ENCODE measurements around the gene LRRN2.
"Not testable (repeated sequence)": the region's sequence is repeated elsewhere in the genome, so short reads cannot be mapped to it uniquely, and the experiment has no call there.

LRRN2 gene

GRCh38 chr1:204685236-204686006, at the start of gene LRRN2:
LRRN2 (minus strand) TSS chr1:204685738; CDS start chr1:204619992, 65,746 bp downstream.
- peak in 2 of 3 donors; percentile 17 to 41 for DNase-seq

- DNase-seq: no peak
Observed at GRCh38 chr1:204735042-204735441, 49.5 kb upstream of the LRRN2 start.

GRCh38 chr1:204733869-204734596, 48.5 kb upstream of the LRRN2 start:
- no peak for DNase-seq

GRCh38 chr1:204733289-204733688, 47.8 kb upstream of the LRRN2 start:
- no peak for DNase-seq

- DNase-seq: no peak
Observed at GRCh38 chr1:204731985-204732575, 46.5 kb upstream of the LRRN2 start.

- DNase-seq: no peak
Observed at GRCh38 chr1:204731509-204731908, 46.0 kb upstream of the LRRN2 start.

- DNase-seq: no peak
Observed at GRCh38 chr1:204730826-204731459, 45.4 kb upstream of the LRRN2 start.

- no peak for DNase-seq
Observed at GRCh38 chr1:204729516-204729915, 44.0 kb upstream of the LRRN2 start.

GRCh38 chr1:204728456-204728855, 42.9 kb upstream of the LRRN2 start:
- DNase-seq: no peak

- DNase-seq: no peak
Observed at GRCh38 chr1:204728045-204728444, 42.5 kb upstream of the LRRN2 start.

GRCh38 chr1:204727438-204727837, 41.9 kb upstream of the LRRN2 start:
- not testable (repeated sequence) for DNase-seq

- DNase-seq: no peak
Observed at GRCh38 chr1:204726478-204726877, 40.9 kb upstream of the LRRN2 start.

- DNase-seq: no peak
Observed at GRCh38 chr1:204725821-204726448, 40.4 kb upstream of the LRRN2 start.

GRCh38 chr1:204723131-204723787, 37.7 kb upstream of the LRRN2 start:
- no peak for DNase-seq

- DNase-seq: no peak
Observed at GRCh38 chr1:204721373-204722055, 36.0 kb upstream of the LRRN2 start.

- no peak for DNase-seq
Observed at GRCh38 chr1:204716660-204717059, 31.1 kb upstream of the LRRN2 start.

GRCh38 chr1:204714861-204715511, 29.4 kb upstream of the LRRN2 start:
- DNase-seq: no peak

- no peak for DNase-seq
Observed at GRCh38 chr1:204714194-204714860, 28.8 kb upstream of the LRRN2 start.

- no peak for DNase-seq
Observed at GRCh38 chr1:204713541-204713940, 28.0 kb upstream of the LRRN2 start.

GRCh38 chr1:204712708-204713430, 27.3 kb upstream of the LRRN2 start:
- DNase-seq: no peak

Measured in suppressor macrophage treated with lipopolysaccharide for 1 hour (primary cell).